NT2/D1 (cell line): ENCODE data around the gene FLYWCH2.

ENCODE experiments used
- YY1 ChIP-seq: IDR thresholded peaks from 2 replicates; pipeline ENCODE4 v1.6.1; 2011; ENCODE audit not compliant: insufficient read length, insufficient read depth
- ZNF274 ChIP-seq: IDR thresholded peaks from 2 replicates; pipeline ENCODE4 v1.6.1; 2011; ENCODE audit warnings: mild to moderate bottlenecking, low read depth, low read length

DNA sequence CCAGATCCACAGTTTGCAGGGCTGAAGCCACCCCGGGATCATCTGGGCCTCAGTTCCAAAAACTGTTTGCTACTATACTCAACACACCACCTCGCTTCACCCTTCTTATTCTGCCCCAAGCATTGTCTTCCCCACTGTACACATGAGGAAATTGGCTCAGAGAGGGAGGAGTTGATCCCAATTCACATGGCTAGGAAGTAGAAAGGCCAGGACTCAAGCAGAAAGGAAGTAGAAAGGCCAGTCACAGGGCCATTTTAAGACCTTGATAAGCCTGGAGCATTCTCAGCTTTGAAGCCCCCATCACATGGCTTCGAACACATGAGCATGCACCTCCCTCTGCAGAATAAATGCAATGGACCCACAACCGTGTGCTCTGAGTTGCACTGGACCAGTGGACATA, 17.4 kb upstream of the FLYWCH2 start:
- TF ChIP-seq YY1 (no peak), ZNF274 (no peak)
